Measurements from ENCODE around the gene VPS8. TPM values are rescaled to one million over a fixed set of nuclear protein-coding genes. Genes with fewer than 3 reads are reported as not detected.

Gene VPS8
- total and polyA plus RNA-seq, 9 of the 15 experiments (the other 6 are each of a cell fraction or from before 2014, with no cell fraction given): 7.2 to 41.0 (median 28.3) TPM

DNA sequence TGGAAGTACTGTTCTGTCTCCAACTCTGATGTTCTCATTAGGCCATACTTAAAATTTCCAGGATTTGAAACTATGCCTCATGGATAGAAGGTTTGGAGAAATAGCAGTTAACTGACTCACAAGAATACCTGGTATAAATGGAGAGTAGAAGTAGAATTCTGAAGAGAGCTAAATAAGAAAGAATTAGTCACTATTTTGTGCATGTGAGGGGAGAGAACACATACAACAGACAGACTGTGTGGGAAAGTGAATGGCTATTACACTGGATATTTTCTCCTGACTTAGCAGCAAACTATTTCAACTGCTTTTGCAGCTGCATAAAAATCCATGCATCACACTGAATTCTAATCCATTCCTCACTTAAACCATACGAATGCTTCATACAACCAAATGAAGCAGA is 269.6 kb downstream of the VPS8 start:
- Histone ChIP-seq H3K4me3 (no peak overlapping the region), H3K9me1 (ENCODE audit: control insufficient read depth, insufficient read depth, low read length) (no peaks in the 10 kb centered on the region), H2AFZ (ENCODE audit: low read depth, low read length) (no peak overlapping the region), H3K4me1 (replicated peaks in 1 of 2; ENCODE audit: control insufficient read depth in 2 of 2, insufficient read depth in 2 of 2, low read length in 2 of 2) (no peaks in the 10 kb centered on the region; a peak in 1 of 5 replicates), H3K9me3 (replicated peaks; ENCODE audit: control insufficient read depth, insufficient read depth, low read depth, low read length) (no peaks in the 10 kb centered on the region), H3K27me3 (ENCODE audit: control insufficient read depth in 2 of 2, insufficient read depth in 2 of 2, low read length in 2 of 2) (peaks cover 17 to 39% of the 10 kb centered on the region in 2 experiments), H3K9ac (ENCODE audit: insufficient read depth in 1 of 2, low read depth in 2 of 2, low read length in 2 of 2) (no peak overlapping the region), H3K4me2 (ENCODE audit: insufficient read depth, low read length) (no peak overlapping the region), H3K36me3 (ENCODE audit: control insufficient read depth, insufficient read depth, low read length) (no peaks in the 10 kb centered on the region), H3K27ac (ENCODE audit: extremely low read depth, low read depth, low read length) (no peak overlapping the region), H4K20me1 (replicated peaks; ENCODE audit: control insufficient read depth, insufficient read depth, low read length) (no peaks in the 10 kb centered on the region), H3K79me2 (ENCODE audit: control insufficient read depth, insufficient read depth, low read length) (no peaks in the 10 kb centered on the region)
- FAIRE-seq (no peak), DNase-seq (ENCODE audit: extremely low read depth in 1 of 4, low spot score in 3 of 4) (no peak), ATAC-seq (no peak)
- WGBS (ENCODE audit: insufficient coverage, low coverage, missing lambda C conversion rate): 23% methylated on average over 1 of the region's 1 CpG
- in situ Hi-C loops (cut with MboI) (no loop called here), intact Hi-C loops (cut with micrococcal nuclease) (loop anchor here (5.0 to 10.0 kb wide), 2 partner anchors 96 to 193 kb away; no protein-coding TSS in a partner anchor)
- CTCF ChIA-PET (ENCODE audit: low intra/inter-chr PET ratio): no interaction called here
- TF ChIP-seq, protein P1, sequence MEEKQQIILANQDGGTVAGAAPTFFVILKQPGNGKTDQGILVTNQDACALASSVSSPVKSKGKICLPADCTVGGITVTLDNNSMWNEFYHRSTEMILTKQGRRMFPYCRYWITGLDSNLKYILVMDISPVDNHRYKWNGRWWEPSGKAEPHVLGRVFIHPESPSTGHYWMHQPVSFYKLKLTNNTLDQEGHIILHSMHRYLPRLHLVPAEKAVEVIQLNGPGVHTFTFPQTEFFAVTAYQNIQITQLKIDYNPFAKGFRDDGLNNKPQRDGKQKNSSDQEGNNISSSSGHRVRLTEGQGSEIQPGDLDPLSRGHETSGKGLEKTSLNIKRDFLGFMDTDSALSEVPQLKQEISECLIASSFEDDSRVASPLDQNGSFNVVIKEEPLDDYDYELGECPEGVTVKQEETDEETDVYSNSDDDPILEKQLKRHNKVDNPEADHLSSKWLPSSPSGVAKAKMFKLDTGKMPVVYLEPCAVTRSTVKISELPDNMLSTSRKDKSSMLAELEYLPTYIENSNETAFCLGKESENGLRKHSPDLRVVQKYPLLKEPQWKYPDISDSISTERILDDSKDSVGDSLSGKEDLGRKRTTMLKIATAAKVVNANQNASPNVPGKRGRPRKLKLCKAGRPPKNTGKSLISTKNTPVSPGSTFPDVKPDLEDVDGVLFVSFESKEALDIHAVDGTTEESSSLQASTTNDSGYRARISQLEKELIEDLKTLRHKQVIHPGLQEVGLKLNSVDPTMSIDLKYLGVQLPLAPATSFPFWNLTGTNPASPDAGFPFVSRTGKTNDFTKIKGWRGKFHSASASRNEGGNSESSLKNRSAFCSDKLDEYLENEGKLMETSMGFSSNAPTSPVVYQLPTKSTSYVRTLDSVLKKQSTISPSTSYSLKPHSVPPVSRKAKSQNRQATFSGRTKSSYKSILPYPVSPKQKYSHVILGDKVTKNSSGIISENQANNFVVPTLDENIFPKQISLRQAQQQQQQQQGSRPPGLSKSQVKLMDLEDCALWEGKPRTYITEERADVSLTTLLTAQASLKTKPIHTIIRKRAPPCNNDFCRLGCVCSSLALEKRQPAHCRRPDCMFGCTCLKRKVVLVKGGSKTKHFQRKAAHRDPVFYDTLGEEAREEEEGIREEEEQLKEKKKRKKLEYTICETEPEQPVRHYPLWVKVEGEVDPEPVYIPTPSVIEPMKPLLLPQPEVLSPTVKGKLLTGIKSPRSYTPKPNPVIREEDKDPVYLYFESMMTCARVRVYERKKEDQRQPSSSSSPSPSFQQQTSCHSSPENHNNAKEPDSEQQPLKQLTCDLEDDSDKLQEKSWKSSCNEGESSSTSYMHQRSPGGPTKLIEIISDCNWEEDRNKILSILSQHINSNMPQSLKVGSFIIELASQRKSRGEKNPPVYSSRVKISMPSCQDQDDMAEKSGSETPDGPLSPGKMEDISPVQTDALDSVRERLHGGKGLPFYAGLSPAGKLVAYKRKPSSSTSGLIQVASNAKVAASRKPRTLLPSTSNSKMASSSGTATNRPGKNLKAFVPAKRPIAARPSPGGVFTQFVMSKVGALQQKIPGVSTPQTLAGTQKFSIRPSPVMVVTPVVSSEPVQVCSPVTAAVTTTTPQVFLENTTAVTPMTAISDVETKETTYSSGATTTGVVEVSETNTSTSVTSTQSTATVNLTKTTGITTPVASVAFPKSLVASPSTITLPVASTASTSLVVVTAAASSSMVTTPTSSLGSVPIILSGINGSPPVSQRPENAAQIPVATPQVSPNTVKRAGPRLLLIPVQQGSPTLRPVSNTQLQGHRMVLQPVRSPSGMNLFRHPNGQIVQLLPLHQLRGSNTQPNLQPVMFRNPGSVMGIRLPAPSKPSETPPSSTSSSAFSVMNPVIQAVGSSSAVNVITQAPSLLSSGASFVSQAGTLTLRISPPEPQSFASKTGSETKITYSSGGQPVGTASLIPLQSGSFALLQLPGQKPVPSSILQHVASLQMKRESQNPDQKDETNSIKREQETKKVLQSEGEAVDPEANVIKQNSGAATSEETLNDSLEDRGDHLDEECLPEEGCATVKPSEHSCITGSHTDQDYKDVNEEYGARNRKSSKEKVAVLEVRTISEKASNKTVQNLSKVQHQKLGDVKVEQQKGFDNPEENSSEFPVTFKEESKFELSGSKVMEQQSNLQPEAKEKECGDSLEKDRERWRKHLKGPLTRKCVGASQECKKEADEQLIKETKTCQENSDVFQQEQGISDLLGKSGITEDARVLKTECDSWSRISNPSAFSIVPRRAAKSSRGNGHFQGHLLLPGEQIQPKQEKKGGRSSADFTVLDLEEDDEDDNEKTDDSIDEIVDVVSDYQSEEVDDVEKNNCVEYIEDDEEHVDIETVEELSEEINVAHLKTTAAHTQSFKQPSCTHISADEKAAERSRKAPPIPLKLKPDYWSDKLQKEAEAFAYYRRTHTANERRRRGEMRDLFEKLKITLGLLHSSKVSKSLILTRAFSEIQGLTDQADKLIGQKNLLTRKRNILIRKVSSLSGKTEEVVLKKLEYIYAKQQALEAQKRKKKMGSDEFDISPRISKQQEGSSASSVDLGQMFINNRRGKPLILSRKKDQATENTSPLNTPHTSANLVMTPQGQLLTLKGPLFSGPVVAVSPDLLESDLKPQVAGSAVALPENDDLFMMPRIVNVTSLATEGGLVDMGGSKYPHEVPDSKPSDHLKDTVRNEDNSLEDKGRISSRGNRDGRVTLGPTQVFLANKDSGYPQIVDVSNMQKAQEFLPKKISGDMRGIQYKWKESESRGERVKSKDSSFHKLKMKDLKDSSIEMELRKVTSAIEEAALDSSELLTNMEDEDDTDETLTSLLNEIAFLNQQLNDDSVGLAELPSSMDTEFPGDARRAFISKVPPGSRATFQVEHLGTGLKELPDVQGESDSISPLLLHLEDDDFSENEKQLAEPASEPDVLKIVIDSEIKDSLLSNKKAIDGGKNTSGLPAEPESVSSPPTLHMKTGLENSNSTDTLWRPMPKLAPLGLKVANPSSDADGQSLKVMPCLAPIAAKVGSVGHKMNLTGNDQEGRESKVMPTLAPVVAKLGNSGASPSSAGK (IDR thresholded peaks at IDR 0.05): no peak
- no peak for TF ChIP-seq GATA2 (CRISPR knock-in tag; IDR thresholded peaks at IDR 0.05)
- no peak for TF ChIP-seq ZNF282 (CRISPR knock-in tag; IDR thresholded peaks at IDR 0.05)
- TF ChIP-seq RBBP5 (IDR thresholded peaks at IDR 0.05; ENCODE audit: borderline replicate concordance, insufficient read depth, low read length, poor library complexity, severe bottlenecking): no peak
- no peak for TF ChIP-seq CBX2 (IDR thresholded peaks at IDR 0.05; ENCODE audit: insufficient read depth, low read length, poor library complexity, severe bottlenecking)
- TF ChIP-seq ARID1B (IDR thresholded peaks at IDR 0.05): no peak
- no TSS peak for BruUV-seq (replicated peaks)
- POLR2A ChIA-PET: interaction anchor here (0.7 kb wide), 1 partner anchor 14 kb away, joined by 3 read pairs; no protein-coding TSS in a partner anchor

All from K562 (cell line).